CD14-positive monocyte (primary cell): ENCODE measurements around the gene FRMD6. TPM values are rescaled to one million over a fixed set of nuclear protein-coding genes. Genes with fewer than 3 reads are reported as not detected.
A peak's percentile ranks its signal among the peaks of the same experiment; 100 is the strongest.

ENCODE experiments used
- DNase-seq, 3 donors: peaks; one replicate each; pipeline ENCODE4 v3.0.0-alpha.2; 2011 to 2022
- H2AFZ ChIP-seq: 2 replicates; pipeline ENCODE4 v1.6.0; 2012; ENCODE audit warnings: mild to moderate bottlenecking, low read depth, low read length, inconsistent platforms; ENCODE audit not compliant: insufficient read depth, poor library complexity, severe bottlenecking
- H3K27ac ChIP-seq, 2 donors: 1 replicate in 1 of 2; 2 replicates in 1 of 2; pipeline ENCODE4 v1.5.1; 2012 to 2013; ENCODE audit warnings: low read length in 2 of 2, control low read depth in 1 of 2, inconsistent platforms in 1 of 2, low read depth in 1 of 2, mild to moderate bottlenecking in 1 of 2
- H3K27me3 ChIP-seq, 2 donors: one replicate each; pipeline versions ENCODE4 v1.6.0 to v1.6.1; 2011 to 2013; ENCODE audit warnings: low read length in 2 of 2; ENCODE audit not compliant: control insufficient read depth in 2 of 2, insufficient read depth in 2 of 2
- H3K36me3 ChIP-seq, 2 donors: replicated peaks in 1 of 2; 1 replicate in 1 of 2; 2 replicates in 1 of 2; pipeline versions ENCODE4 v1.5.1 to v1.6.1; 2012 to 2013; ENCODE audit warnings: low read length in 2 of 2, control low read depth in 1 of 2, inconsistent platforms in 1 of 2, mild to moderate bottlenecking in 1 of 2; ENCODE audit not compliant: insufficient read depth in 2 of 2, control insufficient read depth in 1 of 2
- H3K4me1 ChIP-seq, 2 donors: 1 replicate in 1 of 2; 2 replicates in 1 of 2; pipeline versions ENCODE4 v1.5.1 to v1.6.1; 2012 to 2013; ENCODE audit warnings: low read length in 2 of 2, control low read depth in 1 of 2, inconsistent platforms in 1 of 2, mild to moderate bottlenecking in 1 of 2, moderate library complexity in 1 of 2; ENCODE audit not compliant: insufficient read depth in 2 of 2, control insufficient read depth in 1 of 2
- H3K4me2 ChIP-seq: replicated peaks from 2 replicates; pipeline ENCODE3; 2012; ENCODE audit warnings: low read length, moderate library complexity, mild to moderate bottlenecking; ENCODE audit not compliant: poor library complexity, severe bottlenecking; ENCODE audit errors: extremely low read depth
- H3K4me3 ChIP-seq, 3 experiments: fragments of 200-600 bp in 1 of 3; sonication (generic) in 1 of 3; replicated peaks in 1 of 3; 1 replicate in 2 of 3; 2 replicates in 1 of 3; pipeline ENCODE4 v1.5.1; 2011 to 2013; ENCODE audit warnings: low read length in 3 of 3, mild to moderate bottlenecking in 3 of 3, control low read depth in 2 of 3, low read depth in 2 of 3, inconsistent platforms in 1 of 3, moderate library complexity in 1 of 3
- H3K79me2 ChIP-seq: 2 replicates; pipeline ENCODE4 v1.6.0; 2012; ENCODE audit warnings: mild to moderate bottlenecking, control low read depth, inconsistent platforms, low read length, moderate library complexity; ENCODE audit not compliant: insufficient read depth
- H3K9ac ChIP-seq: 2 replicates; pipeline ENCODE4 v1.6.0; 2017; ENCODE audit warnings: low read length, mild to moderate bottlenecking; ENCODE audit not compliant: insufficient read depth, poor library complexity, severe bottlenecking
- H3K9me3 ChIP-seq, 2 donors: replicated peaks in 1 of 2; 1 replicate in 1 of 2; 2 replicates in 1 of 2; pipeline versions ENCODE4 v1.5.1 to v1.6.1; 2012 to 2013; ENCODE audit warnings: low read length in 2 of 2, control low read depth in 1 of 2; ENCODE audit not compliant: control insufficient read depth in 1 of 2, insufficient read depth in 1 of 2
- H4K20me1 ChIP-seq: 2 replicates; pipeline ENCODE4 v1.6.0; 2012; ENCODE audit warnings: mild to moderate bottlenecking, low read length, control low read depth, moderate library complexity; ENCODE audit not compliant: insufficient read depth
- H3K27ac Mint-ChIP-seq, 7 donors: one replicate each; pipeline ENCODE4 v1.8.0; 2020; ENCODE audit warnings: mild to moderate bottlenecking in 7 of 7, mixed read lengths in 7 of 7, moderate library complexity in 6 of 7, inconsistent platforms in 2 of 7
- H3K27me3 Mint-ChIP-seq, 3 donors: one replicate each; pipeline ENCODE4 v1.8.0; 2021 to 2022; ENCODE audit warnings: low read depth in 3 of 3, mild to moderate bottlenecking in 3 of 3, mixed read lengths in 3 of 3, moderate library complexity in 3 of 3, inconsistent platforms in 1 of 3
- H3K36me3 Mint-ChIP-seq, 2 donors: one replicate each; pipeline ENCODE4 v1.8.0; 2020; ENCODE audit warnings: mixed read lengths in 2 of 2, inconsistent platforms in 1 of 2, mild to moderate bottlenecking in 1 of 2
- H3K4me1 Mint-ChIP-seq: one replicate; pipeline ENCODE4 v1.8.0; 2020; ENCODE audit warnings: mild to moderate bottlenecking, mixed read lengths
- H3K4me3 Mint-ChIP-seq, 2 donors: one replicate each; pipeline ENCODE4 v1.8.0; 2020; ENCODE audit warnings: mild to moderate bottlenecking in 2 of 2, mixed read lengths in 2 of 2, moderate library complexity in 1 of 2
- H3K9me3 Mint-ChIP-seq, 7 donors: one replicate each; pipeline ENCODE4 v1.8.0; 2020 to 2022; ENCODE audit warnings: mixed read lengths in 7 of 7, mild to moderate bottlenecking in 6 of 7, moderate library complexity in 6 of 7, inconsistent platforms in 2 of 7
- CTCF ChIP-seq: fragments of 200-600 bp; IDR thresholded peaks from one replicate; pipeline ENCODE4 v1.8.0; 2022; ENCODE audit warnings: antibody characterized with exemption, mild to moderate bottlenecking
- WGBS: methylation state at CpG from one replicate; pipeline ENCODE4 v1.1.5; 2013; ENCODE audit warnings: missing lambda C conversion rate; ENCODE audit not compliant: insufficient coverage; 5-methylcytosine and 5-hydroxymethylcytosine counted together
- intact Hi-C, 2 donors: fragments of 100-400 bp; cut with micrococcal nuclease; formaldehyde crosslinking; loops; one replicate each; pipeline versions ENCODE4 v1.15.0 to v1.15.1; 2023
- polyA plus RNA-seq, 3 donors: library from polyadenylated mRNA; depleted of rRNA in 1 of 3; unstranded in 2 of 3; stranded (reverse) in 1 of 3; fragments of 300-500 nt in 2 of 3; fragments of >200 nt in 1 of 3; fragmentation: Illumina TruSeq in 2 of 3; gene quantifications; 1 replicate in 2 of 3; 2 replicates in 1 of 3; pipeline ENCODE4 v1.2.3, GENCODE V29; 2012 to 2021

Gene FRMD6
- polyA plus RNA-seq, 3 donors = 0.12 to 0.25 (median 0.12) TPM

GRCh38 chr14:51676549-51676948 is 24.8 kb downstream of the FRMD6 start:
- Histone ChIP-seq H2AFZ (no peak overlapping the region), H3K79me2 (no peaks in the 10 kb centered on the region), H3K4me3 (no peak overlapping the region), H3K9ac (no peak overlapping the region), H3K9me3 (no peaks in the 10 kb centered on the region), H3K27ac (no peak overlapping the region), H3K4me2 (no peak overlapping the region), H3K36me3 (no peaks in the 10 kb centered on the region), H3K27me3 (no peaks in the 10 kb centered on the region), H4K20me1 (no peaks in the 10 kb centered on the region), H3K4me1 (no peaks in the 10 kb centered on the region)
- intact Hi-C loops = no loop called here
- Mint-ChIP-seq H3K9me3 (peaks cover 0 to 2% (median 0%) of the 10 kb centered on the region in 7 donors), H3K27me3 (peaks cover 0 to 2% (median 0%) of the 10 kb centered on the region in 3 donors), H3K4me1 (no peaks in the 10 kb centered on the region), H3K36me3 (no peaks in the 10 kb centered on the region), H3K27ac (no peak overlapping the region), H3K4me3 (no peak overlapping the region)
- DNase-seq = no peak
- TF ChIP-seq CTCF = no peak

DNA sequence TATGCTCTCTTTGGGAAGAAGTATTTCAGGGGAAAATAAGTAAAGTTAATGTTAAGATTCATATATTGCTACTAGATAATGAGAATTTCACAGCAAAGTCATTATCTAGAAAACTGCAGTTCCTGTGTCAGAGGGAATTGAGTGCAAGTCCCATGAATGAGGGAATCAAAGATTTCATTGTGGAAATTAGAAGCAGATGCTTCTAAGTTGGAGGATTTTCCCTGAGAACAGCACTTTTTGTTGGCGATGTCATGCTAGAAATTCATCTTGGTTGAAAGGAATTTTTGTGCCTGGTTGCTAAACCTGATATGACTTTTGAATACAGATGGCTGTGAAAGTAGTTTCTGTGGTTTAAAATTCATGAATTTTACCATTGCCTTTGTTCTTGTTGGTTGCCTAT is 25.6 kb downstream of the FRMD6 start:
- Histone ChIP-seq H3K36me3 (no peaks in the 10 kb centered on the region), H3K9ac (no peak overlapping the region), H4K20me1 (no peaks in the 10 kb centered on the region), H3K4me1 (no peaks in the 10 kb centered on the region), H3K9me3 (no peaks in the 10 kb centered on the region), H3K27me3 (no peaks in the 10 kb centered on the region), H3K79me2 (no peaks in the 10 kb centered on the region), H3K4me2 (no peak overlapping the region), H2AFZ (no peak overlapping the region), H3K4me3 (no peak overlapping the region), H3K27ac (no peak overlapping the region)
- no peaks in the 10 kb centered on the region for H3K36me3 Mint-ChIP-seq
- TF ChIP-seq CTCF = no peak
- 80% methylated on average over 1 of the region's 1 CpG for WGBS
- no peaks in the 10 kb centered on the region for H3K4me1 Mint-ChIP-seq
- no peak overlapping the region for H3K4me3 Mint-ChIP-seq
- H3K27ac Mint-ChIP-seq = peak overlapping the region in 1 of 7 donors; percentile 53
- DNase-seq = no peak
- peaks cover 0 to 2% (median 0%) of the 10 kb centered on the region in 7 donors for H3K9me3 Mint-ChIP-seq
- peaks cover 0 to 2% (median 0%) of the 10 kb centered on the region in 3 donors for H3K27me3 Mint-ChIP-seq
- intact Hi-C loops = no loop called here
